MV-4-11 (cell line): ENCODE data around the gene ING5.

Experiments
- DNase-seq: peaks from one replicate; lab custom pipeline; 2025; lab: John Stamatoyannopoulos, UW

Gene ING5

GRCh38 chr2:241706537-241706936 is 4.7 kb downstream of the ING5 start:
- DNase-seq, result no peak

- no peak for DNase-seq
Observed at GRCh38 chr2:241708879-241709278, 7.0 kb downstream of the ING5 start.

GRCh38 chr2:241719093-241719492 is 17.3 kb downstream of the ING5 start:
- DNase-seq, result no peak

- DNase-seq, result no peak
Observed at GRCh38 chr2:241720099-241720498, 18.3 kb downstream of the ING5 start.

GRCh38 chr2:241720560-241720959 is 18.7 kb downstream of the ING5 start:
- DNase-seq, result no peak

GRCh38 chr2:241721852-241722251 is 20.0 kb downstream of the ING5 start:
- DNase-seq, result no peak

- no peak for DNase-seq
Observed at GRCh38 chr2:241722896-241723454, 21.1 kb downstream of the ING5 start.

GRCh38 chr2:241724259-241724974 is 22.6 kb downstream of the ING5 start:
- no peak for DNase-seq

GRCh38 chr2:241724975-241725870 is 23.4 kb downstream of the ING5 start:
- DNase-seq, result peak; percentile 69

- no peak for DNase-seq
Observed at GRCh38 chr2:241726459-241726858, 24.6 kb downstream of the ING5 start.

- DNase-seq, result no peak
Observed at GRCh38 chr2:241728000-241728399, 26.2 kb downstream of the ING5 start.

- no peak for DNase-seq
Observed at GRCh38 chr2:241728627-241729026, 26.8 kb downstream of the ING5 start.

- no peak for DNase-seq
Observed at GRCh38 chr2:241729868-241730267, 28.0 kb downstream of the ING5 start.

- no peak for DNase-seq
Observed at GRCh38 chr2:241730671-241731293, 28.9 kb downstream of the ING5 start.

- DNase-seq, result peak; percentile 48
Observed at GRCh38 chr2:241732513-241733186, 30.8 kb downstream of the ING5 start.

- DNase-seq, result no peak
Observed at GRCh38 chr2:241733391-241734207, 31.8 kb downstream of the ING5 start.

- no peak for DNase-seq
Observed at GRCh38 chr2:241734208-241734466, 32.3 kb downstream of the ING5 start.

- peak; percentile 70 for DNase-seq
Observed at GRCh38 chr2:241734467-241735208, 32.8 kb downstream of the ING5 start, which contains the start of gene D2HGDH. D2HGDH (plus strand) TSS chr2:241734630; CDS start chr2:241735225, 595 bp downstream.

GRCh38 chr2:241736111-241736510 is 34.3 kb downstream of the ING5 start:
- no peak for DNase-seq

GRCh38 chr2:241738040-241738686 is 36.3 kb downstream of the ING5 start:
- DNase-seq, result no peak
